GM19035 (cell line): ENCODE measurements around the gene TMEM132D.

Experiments used
- ATAC-seq: cut with Tn5 transposase; IDR thresholded peaks from one replicate; pipeline ENCODE4 v1.9.1; 2021; ENCODE audit not compliant: unreplicated experiment

Gene TMEM132D

GRCh38 chr12:129269756-129270495 is 633.9 kb downstream of the TMEM132D start:
- ATAC-seq: no peak

- no peak for ATAC-seq
These were observed 645.0 kb downstream of the TMEM132D start for GRCh38 chr12:129258781-129259318.

GRCh38 chr12:129257524-129257923 is 646.3 kb downstream of the TMEM132D start:
- no peak for ATAC-seq

GRCh38 chr12:129246630-129247029 is 657.2 kb downstream of the TMEM132D start:
- no peak for ATAC-seq

- ATAC-seq: no peak
These were observed 658.1 kb downstream of the TMEM132D start for GRCh38 chr12:129245769-129246168.

- no peak for ATAC-seq
These were observed 662.0 kb downstream of the TMEM132D start for GRCh38 chr12:129241852-129242251.

GRCh38 chr12:129237881-129238280 is 665.9 kb downstream of the TMEM132D start:
- ATAC-seq: no peak

GRCh38 chr12:129234209-129234608 is 669.6 kb downstream of the TMEM132D start:
- no peak for ATAC-seq

- no peak for ATAC-seq
These were observed 672.3 kb downstream of the TMEM132D start for GRCh38 chr12:129231491-129231890.

GRCh38 chr12:129230995-129231394 is 672.8 kb downstream of the TMEM132D start:
- no peak for ATAC-seq

GRCh38 chr12:129226851-129227250 is 677.0 kb downstream of the TMEM132D start:
- no peak for ATAC-seq

- no peak for ATAC-seq
These were observed 677.8 kb downstream of the TMEM132D start for GRCh38 chr12:129226005-129226404.

GRCh38 chr12:129215556-129215955 is 688.3 kb downstream of the TMEM132D start:
- ATAC-seq: no peak

GRCh38 chr12:129213551-129213950 is 690.3 kb downstream of the TMEM132D start:
- no peak for ATAC-seq

- ATAC-seq: no peak
These were observed 691.8 kb downstream of the TMEM132D start for GRCh38 chr12:129211862-129212630.

- ATAC-seq: no peak
These were observed 695.3 kb downstream of the TMEM132D start for GRCh38 chr12:129208566-129208965.

GRCh38 chr12:129207084-129207483 is 696.7 kb downstream of the TMEM132D start:
- ATAC-seq: no peak

GRCh38 chr12:129203456-129203855 is 700.4 kb downstream of the TMEM132D start:
- no peak for ATAC-seq

GRCh38 chr12:129202109-129202814 is 701.6 kb downstream of the TMEM132D start:
- no peak for ATAC-seq

- no peak for ATAC-seq
These were observed 702.8 kb downstream of the TMEM132D start for GRCh38 chr12:129201029-129201428.

- no peak for ATAC-seq
These were observed 703.2 kb downstream of the TMEM132D start for GRCh38 chr12:129200576-129200975.
